ENCODE measurements around the gene CLEC3A.

Gene CLEC3A

GRCh38 chr16:77995843-77996455 is 26.4 kb upstream of the CLEC3A start:
- no peak for DNase-seq
- no peak overlapping the region for H3K27ac ChIP-seq
- in situ Hi-C loops (cut with HindIII; ENCODE audit: low pct_ligation_motif_present, low sequenced_read_pairs), result no loop called here
- TF ChIP-seq CTCF (IDR thresholded peaks at IDR 0.05; ENCODE audit: low read depth, low read length, missing control alignments), result no peak
- H3K4me3 ChIP-seq (ENCODE audit: low read depth, low read length), result no peak overlapping the region
- no peaks in the 10 kb centered on the region for H3K36me3 ChIP-seq (replicated peaks)
- H3K27me3 ChIP-seq (replicated peaks), result no peaks in the 10 kb centered on the region

- no peak for DNase-seq
- Histone ChIP-seq H3K27me3 (replicated peaks) (no peaks in the 10 kb centered on the region), H3K4me3 (ENCODE audit: low read depth, low read length) (no peak overlapping the region), H3K27ac (no peak overlapping the region), H3K36me3 (replicated peaks) (no peaks in the 10 kb centered on the region)
- TF ChIP-seq CTCF (IDR thresholded peaks at IDR 0.05; ENCODE audit: low read depth, low read length, missing control alignments), result no peak
- in situ Hi-C loops (cut with HindIII; ENCODE audit: low pct_ligation_motif_present, low sequenced_read_pairs), result no loop called here
These were observed 23.9 kb upstream of the CLEC3A start for GRCh38 chr16:77998350-77999023.

- in situ Hi-C loops (cut with HindIII; ENCODE audit: low pct_ligation_motif_present, low sequenced_read_pairs), result no loop called here
- no peak overlapping the region for H3K4me3 ChIP-seq (ENCODE audit: low read depth, low read length)
These were observed 20.8 kb upstream of the CLEC3A start for GRCh38 chr16:78001451-78002025.

GRCh38 chr16:78002915-78003538 is 19.3 kb upstream of the CLEC3A start:
- DNase-seq, result peak; percentile 85
- in situ Hi-C loops (cut with HindIII; ENCODE audit: low pct_ligation_motif_present, low sequenced_read_pairs), result no loop called here
- Histone ChIP-seq H3K36me3 (replicated peaks) (no peaks in the 10 kb centered on the region), H3K27ac (no peak overlapping the region), H3K4me3 (ENCODE audit: low read depth, low read length) (no peak overlapping the region), H3K27me3 (replicated peaks) (no peaks in the 10 kb centered on the region)
- TF ChIP-seq CTCF (IDR thresholded peaks at IDR 0.05; ENCODE audit: low read depth, low read length, missing control alignments), result peak; percentile 92

More at GRCh38 chr16:78001451-78002025, 20.8 kb upstream of the CLEC3A start:
- DNase-seq, result no peak
- no peaks in the 10 kb centered on the region for H3K36me3 ChIP-seq (replicated peaks)
- H3K27ac ChIP-seq, result no peak overlapping the region
- no peaks in the 10 kb centered on the region for H3K27me3 ChIP-seq (replicated peaks)
- no peak for TF ChIP-seq CTCF (IDR thresholded peaks at IDR 0.05; ENCODE audit: low read depth, low read length, missing control alignments)

GRCh38 chr16:78004517-78004916 is 17.8 kb upstream of the CLEC3A start:
- H3K27ac ChIP-seq, result no peak overlapping the region
- H3K4me3 ChIP-seq (ENCODE audit: low read depth, low read length), result no peak overlapping the region
- DNase-seq, result no peak
- no peaks in the 10 kb centered on the region for H3K36me3 ChIP-seq (replicated peaks)
- TF ChIP-seq CTCF (IDR thresholded peaks at IDR 0.05; ENCODE audit: low read depth, low read length, missing control alignments), result no peak
- in situ Hi-C loops (cut with HindIII; ENCODE audit: low pct_ligation_motif_present, low sequenced_read_pairs), result no loop called here
- H3K27me3 ChIP-seq (replicated peaks), result no peaks in the 10 kb centered on the region

All from brain microvascular endothelial cell (primary cell).